Esophagus muscularis mucosa (tissue), 4 donors: ENCODE results near the gene ADCY10.

ENCODE experiments used
- EP300 ChIP-seq: sonication (generic); formaldehyde crosslinking; IDR thresholded peaks from one replicate; pipeline ENCODE4 v1.6.1; 2017; ENCODE audit warnings: antibody characterized with exemption
- POLR2A ChIP-seq: fragments of 450-650 bp; IDR thresholded peaks from one replicate; pipeline ENCODE4 v1.6.1; 2017; ENCODE audit warnings: antibody characterized with exemption, moderate library complexity, mild to moderate bottlenecking, low read depth
- POLR2AphosphoS5 ChIP-seq, 2 donors: sonication (generic); formaldehyde crosslinking; IDR thresholded peaks; one replicate each; pipeline ENCODE4 v1.6.1; 2017; ENCODE audit warnings: antibody characterized with exemption in 2 of 2
- TF ChIP-seq, protein P1 (sequence below), 3 experiments: fragments of 200-600 bp in 2 of 3; fragments of 450-650 bp in 1 of 3; sonication (generic) in 2 of 3; IDR thresholded peaks; one replicate each; pipeline ENCODE4 v1.5.1; 2017 to 2019; ENCODE audit warnings: antibody characterized with exemption in 3 of 3, mild to moderate bottlenecking in 2 of 3, moderate library complexity in 1 of 3

- TF ChIP-seq, protein P1, sequence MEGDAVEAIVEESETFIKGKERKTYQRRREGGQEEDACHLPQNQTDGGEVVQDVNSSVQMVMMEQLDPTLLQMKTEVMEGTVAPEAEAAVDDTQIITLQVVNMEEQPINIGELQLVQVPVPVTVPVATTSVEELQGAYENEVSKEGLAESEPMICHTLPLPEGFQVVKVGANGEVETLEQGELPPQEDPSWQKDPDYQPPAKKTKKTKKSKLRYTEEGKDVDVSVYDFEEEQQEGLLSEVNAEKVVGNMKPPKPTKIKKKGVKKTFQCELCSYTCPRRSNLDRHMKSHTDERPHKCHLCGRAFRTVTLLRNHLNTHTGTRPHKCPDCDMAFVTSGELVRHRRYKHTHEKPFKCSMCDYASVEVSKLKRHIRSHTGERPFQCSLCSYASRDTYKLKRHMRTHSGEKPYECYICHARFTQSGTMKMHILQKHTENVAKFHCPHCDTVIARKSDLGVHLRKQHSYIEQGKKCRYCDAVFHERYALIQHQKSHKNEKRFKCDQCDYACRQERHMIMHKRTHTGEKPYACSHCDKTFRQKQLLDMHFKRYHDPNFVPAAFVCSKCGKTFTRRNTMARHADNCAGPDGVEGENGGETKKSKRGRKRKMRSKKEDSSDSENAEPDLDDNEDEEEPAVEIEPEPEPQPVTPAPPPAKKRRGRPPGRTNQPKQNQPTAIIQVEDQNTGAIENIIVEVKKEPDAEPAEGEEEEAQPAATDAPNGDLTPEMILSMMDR (IDR thresholded peaks at IDR 0.05): no peak
- TF ChIP-seq POLR2AphosphoS5 (IDR thresholded peaks at IDR 0.05) (no peak), EP300 (no peak), POLR2A (no peak)
Measured at GRCh38 chr1:167950569-167950968, 36.6 kb upstream of the ADCY10 start.
